ENCODE data around the gene SLC38A8.

DNA sequence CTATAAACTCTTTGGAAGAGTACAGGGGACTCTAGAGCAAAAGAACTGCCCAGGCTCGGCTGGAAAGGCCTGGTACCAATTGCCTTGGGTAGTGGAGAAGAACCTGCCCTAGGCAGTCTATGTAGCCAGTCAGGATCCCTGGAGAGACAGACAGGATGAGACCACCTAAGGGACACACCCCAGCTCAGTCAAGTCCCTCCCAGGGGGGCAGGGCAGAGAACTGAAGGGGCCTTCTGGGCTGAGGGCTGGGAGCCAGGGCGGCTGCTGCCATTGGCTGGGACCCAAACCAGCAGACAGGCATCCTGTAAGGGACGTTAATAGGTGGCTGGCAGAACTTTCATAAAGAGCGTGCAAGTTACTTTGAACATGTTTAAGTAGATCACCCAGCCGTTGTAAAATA, 12.8 kb upstream of the SLC38A8 start:
- TF ChIP-seq, protein P1, sequence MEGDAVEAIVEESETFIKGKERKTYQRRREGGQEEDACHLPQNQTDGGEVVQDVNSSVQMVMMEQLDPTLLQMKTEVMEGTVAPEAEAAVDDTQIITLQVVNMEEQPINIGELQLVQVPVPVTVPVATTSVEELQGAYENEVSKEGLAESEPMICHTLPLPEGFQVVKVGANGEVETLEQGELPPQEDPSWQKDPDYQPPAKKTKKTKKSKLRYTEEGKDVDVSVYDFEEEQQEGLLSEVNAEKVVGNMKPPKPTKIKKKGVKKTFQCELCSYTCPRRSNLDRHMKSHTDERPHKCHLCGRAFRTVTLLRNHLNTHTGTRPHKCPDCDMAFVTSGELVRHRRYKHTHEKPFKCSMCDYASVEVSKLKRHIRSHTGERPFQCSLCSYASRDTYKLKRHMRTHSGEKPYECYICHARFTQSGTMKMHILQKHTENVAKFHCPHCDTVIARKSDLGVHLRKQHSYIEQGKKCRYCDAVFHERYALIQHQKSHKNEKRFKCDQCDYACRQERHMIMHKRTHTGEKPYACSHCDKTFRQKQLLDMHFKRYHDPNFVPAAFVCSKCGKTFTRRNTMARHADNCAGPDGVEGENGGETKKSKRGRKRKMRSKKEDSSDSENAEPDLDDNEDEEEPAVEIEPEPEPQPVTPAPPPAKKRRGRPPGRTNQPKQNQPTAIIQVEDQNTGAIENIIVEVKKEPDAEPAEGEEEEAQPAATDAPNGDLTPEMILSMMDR (IDR thresholded peaks at IDR 0.05; ENCODE audit: poor library complexity, severe bottlenecking), result no peak
- no peak for TF ChIP-seq TAF1 (IDR thresholded peaks at IDR 0.05; ENCODE audit: low read depth)
- TF ChIP-seq EZH2 (IDR thresholded peaks at IDR 0.05; ENCODE audit: borderline replicate concordance, insufficient read depth, low read length, poor library complexity, severe bottlenecking), result no peak
- TF ChIP-seq RAD21 (conservative IDR thresholded peaks at IDR 0.05), result no peak
- TF ChIP-seq, protein P2, sequence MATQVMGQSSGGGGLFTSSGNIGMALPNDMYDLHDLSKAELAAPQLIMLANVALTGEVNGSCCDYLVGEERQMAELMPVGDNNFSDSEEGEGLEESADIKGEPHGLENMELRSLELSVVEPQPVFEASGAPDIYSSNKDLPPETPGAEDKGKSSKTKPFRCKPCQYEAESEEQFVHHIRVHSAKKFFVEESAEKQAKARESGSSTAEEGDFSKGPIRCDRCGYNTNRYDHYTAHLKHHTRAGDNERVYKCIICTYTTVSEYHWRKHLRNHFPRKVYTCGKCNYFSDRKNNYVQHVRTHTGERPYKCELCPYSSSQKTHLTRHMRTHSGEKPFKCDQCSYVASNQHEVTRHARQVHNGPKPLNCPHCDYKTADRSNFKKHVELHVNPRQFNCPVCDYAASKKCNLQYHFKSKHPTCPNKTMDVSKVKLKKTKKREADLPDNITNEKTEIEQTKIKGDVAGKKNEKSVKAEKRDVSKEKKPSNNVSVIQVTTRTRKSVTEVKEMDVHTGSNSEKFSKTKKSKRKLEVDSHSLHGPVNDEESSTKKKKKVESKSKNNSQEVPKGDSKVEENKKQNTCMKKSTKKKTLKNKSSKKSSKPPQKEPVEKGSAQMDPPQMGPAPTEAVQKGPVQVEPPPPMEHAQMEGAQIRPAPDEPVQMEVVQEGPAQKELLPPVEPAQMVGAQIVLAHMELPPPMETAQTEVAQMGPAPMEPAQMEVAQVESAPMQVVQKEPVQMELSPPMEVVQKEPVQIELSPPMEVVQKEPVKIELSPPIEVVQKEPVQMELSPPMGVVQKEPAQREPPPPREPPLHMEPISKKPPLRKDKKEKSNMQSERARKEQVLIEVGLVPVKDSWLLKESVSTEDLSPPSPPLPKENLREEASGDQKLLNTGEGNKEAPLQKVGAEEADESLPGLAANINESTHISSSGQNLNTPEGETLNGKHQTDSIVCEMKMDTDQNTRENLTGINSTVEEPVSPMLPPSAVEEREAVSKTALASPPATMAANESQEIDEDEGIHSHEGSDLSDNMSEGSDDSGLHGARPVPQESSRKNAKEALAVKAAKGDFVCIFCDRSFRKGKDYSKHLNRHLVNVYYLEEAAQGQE (IDR thresholded peaks at IDR 0.05; ENCODE audit: borderline replicate concordance), result no peak
